Activated CD4-positive, CD25-positive, alpha-beta regulatory T cell treated with anti-CD3 and anti-CD28 coated beads, Interleukin-2, amount 50 U/mL, for 24 hours (primary cell): ENCODE data around the gene CAPNS1.

ENCODE experiments used
- ATAC-seq, 2 donors: fragments of 150-1000 bp; cut with Tn5 transposase; one replicate each; pipeline ENCODE4 v1.10.0; 2021; ENCODE audit warnings: mild to moderate bottlenecking in 1 of 2, moderate library complexity in 1 of 2

Gene CAPNS1

DNA sequence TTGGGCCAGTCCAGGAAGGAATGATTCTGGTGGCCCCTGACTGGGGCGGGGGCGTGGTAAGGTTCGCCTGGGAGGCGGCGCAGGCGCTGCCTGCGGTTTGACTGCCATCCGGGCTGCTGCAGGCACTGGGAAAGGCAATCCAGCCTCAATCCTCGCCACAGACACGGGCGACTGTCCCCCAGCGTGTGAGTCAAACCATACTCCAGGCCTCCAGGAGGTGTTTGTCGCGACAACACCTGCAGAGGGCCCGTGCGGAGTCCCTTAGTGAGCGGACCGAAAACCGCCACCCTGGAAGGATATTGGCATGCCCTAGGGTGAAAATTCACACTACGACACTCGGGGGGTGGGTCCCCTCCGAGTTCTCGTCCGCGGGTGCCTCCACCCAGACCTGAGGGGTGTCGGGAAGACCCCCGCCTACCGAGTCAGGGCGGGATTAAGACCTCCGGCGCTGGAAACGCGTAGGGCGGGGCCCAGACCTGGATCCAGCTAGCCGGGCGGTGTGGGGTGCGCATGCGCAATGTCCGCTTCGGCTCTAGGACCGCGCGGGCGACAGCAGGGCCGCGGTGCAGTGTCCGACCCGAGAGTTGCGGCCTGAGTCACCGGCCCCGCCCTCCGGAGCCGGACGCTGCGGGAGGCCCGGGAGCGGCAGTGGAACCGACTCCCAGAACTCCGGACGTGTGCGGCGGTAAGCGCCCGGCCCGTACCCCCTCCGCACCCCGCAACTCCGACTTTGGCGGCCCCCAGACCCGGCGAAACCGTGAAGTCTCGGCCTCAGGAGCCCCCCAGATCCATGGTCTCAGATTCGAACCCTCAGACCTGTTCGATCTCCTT is at the start of gene CAPNS1:
CAPNS1 (plus strand) TSS at position 594 of the 831 bp plus-strand sequence. CDS start 946 bp downstream, outside the sequence.
- peak; percentile 76 for ATAC-seq

- ATAC-seq, result no peak
These were observed 48.8 kb upstream of the CAPNS1 start for GRCh38 chr19:36090910-36091695.

GRCh38 chr19:36092566-36092965 is 47.3 kb upstream of the CAPNS1 start:
- no peak for ATAC-seq

GRCh38 chr19:36093146-36093662 is 46.7 kb upstream of the CAPNS1 start:
- peak; percentile 60 to 65 for ATAC-seq

DNA sequence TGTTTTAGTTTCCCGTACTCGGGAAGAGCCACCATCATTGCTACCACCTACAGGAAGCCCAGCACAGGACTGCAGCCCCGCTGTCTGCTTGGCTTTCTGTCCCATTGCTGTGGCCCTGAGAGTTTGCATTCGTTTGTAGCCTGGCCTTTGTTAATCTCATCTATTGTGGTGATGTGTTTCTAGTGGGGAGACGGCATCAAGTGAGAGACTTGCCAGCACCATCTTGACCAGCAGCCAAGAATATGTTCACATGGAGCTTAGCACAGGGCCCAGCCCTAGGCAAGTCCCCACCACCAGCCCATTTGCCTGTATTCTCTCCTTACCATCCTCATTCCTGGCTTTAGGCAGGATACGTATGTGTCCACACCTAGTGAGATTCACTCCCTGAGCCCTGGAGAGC is 46.2 kb upstream of the CAPNS1 start:
- ATAC-seq, result no peak

DNA sequence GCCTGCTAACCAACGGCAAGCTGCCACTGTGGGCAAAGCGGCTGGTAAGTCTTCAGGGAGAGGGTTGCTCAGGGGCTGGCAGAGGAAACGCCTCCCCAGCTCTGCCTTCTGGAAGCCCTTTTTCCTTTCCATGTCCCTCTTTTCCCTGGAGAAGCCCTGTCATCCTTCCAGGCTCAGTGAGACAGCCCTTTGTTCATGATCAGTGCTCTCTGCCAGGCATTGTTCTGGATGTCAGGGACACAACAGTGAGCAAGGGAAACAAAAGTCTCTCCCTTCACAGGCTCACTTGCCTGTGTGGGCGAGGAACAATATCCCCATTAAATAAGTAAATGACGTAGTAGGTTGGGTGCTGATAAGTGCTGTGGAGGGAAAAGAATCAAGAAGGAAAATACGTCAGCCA is 42.8 kb upstream of the CAPNS1 start:
- no peak for ATAC-seq

GRCh38 chr19:36099166-36099785 is 40.6 kb upstream of the CAPNS1 start:
- ATAC-seq, result no peak

GRCh38 chr19:36100476-36100875 is 39.4 kb upstream of the CAPNS1 start:
- ATAC-seq, result no peak

DNA sequence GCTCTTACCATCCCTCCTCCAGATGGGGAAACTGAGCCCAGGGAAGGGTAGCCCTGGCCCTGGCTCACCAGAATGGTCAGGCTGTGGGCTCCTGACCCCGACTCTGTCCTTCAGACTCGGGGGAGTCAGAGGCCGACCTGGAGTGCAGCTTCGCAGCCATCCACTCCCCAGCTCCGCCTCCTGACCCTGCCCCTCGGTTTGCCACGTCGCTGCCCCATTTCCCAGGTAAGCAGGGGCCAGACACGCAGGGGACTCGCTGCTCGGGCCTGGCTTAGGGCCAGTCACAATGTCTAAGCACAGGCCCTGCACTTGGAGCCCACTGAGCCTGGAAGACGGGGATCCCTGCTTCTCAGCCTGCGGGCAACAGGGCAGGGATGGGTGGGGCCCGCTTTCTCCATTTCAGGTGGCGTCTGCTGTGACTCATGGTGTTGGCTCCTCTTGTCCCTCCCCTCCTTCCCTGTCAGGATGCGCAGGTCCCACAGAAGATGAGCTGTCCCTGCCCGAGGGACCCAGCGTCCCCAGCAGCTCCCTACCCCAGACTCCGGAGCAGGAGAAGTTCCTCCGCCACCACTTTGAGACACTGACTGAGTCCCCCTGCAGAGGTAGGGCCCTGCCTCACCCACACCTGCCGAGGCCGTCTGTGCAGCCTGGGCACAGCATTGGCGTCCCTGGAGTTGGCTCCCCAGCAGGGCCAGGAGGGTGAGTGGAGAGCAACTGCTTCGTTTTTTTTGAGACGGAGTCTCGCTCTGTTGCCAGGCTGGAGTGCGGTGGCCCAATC is 38.1 kb upstream of the CAPNS1 start:
- ATAC-seq, result no peak

- no peak for ATAC-seq
These were observed 36.7 kb upstream of the CAPNS1 start for GRCh38 chr19:36103040-36103626.

GRCh38 chr19:36103842-36104552 is 35.9 kb upstream of the CAPNS1 start:
- no peak for ATAC-seq

GRCh38 chr19:36106441-36106840 is 33.4 kb upstream of the CAPNS1 start:
- no peak for ATAC-seq

DNA sequence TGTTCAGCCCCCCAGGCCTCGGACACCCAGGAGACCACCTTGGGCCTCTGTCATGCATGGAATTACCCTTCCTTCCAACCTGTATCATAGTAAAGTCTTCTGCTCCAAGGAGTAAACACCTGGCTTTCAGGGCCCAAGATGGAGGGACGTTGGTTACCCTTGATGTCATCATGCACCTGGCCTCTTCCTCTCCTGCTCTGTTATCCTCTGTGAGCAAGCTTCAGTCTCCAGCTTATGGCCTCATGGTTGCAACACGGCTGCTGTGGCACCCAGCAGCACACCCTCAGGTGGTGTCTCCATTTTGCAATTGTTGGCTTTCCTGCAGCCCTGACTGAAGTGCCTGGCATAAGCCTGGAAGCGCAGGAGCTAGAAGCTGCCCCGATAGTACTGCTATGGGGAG is 32.9 kb upstream of the CAPNS1 start:
- no peak for ATAC-seq

GRCh38 chr19:36108684-36109083 is 31.2 kb upstream of the CAPNS1 start:
- ATAC-seq, result no peak

DNA sequence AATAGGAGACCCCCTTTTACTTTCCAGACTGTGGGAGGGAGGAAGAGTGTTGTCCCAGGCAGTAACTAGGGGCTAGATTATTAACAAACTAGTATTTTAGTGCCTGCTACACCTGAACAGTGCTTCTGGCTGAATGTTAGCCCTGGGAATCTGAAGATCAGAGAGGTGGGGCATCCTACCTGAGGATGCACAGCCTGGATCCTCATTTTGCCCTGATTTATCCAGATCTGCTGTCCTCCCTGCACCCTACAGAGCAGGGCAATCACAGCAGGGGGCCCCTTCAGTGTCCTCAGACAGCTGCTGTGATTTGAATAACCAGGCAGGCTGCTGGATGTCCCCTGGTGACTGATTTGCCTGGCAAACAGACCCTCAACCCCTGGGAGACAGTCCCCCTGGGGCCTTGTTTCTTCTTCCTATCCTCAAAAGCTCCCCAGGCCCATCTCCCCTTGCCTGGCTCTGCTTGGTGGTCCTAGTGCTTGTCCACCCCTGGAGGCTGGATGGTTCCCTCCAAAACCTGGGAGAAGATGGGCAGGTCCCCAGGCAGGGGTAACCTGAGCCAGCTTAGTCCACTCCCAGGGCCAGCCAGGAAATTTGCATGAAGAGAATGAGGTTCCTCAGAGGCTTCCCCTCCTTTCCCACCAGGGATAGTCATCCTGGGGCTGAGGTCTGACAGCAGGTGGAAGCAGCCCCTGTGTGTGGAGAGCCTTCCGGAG is 29.2 kb upstream of the CAPNS1 start, which contains the start of gene OVOL3:
OVOL3 (plus strand) TSS at position 657 of the 713 bp plus-strand sequence. CDS start 60 bp downstream, outside the sequence.
- no peak for ATAC-seq

- no peak for ATAC-seq
These were observed 28.7 kb upstream of the CAPNS1 start for GRCh38 chr19:36111200-36111539.

DNA sequence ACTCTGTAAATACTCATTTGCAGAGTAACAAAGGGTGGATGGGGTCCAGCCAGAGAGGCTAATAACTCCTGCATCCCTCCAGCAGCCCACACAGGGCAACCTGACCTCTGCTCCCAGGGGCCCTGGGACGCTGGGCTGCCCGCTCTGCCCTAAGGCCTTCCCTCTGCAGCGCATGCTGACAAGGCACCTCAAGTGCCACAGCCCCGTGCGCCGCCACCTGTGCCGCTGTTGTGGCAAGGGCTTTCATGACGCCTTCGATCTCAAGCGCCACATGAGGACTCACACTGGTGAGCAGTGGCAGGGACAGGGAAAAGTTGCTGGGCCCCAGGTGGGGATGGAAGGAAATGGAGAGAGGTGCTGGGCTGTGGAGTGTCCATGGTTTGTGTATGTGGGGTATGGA is 27.2 kb upstream of the CAPNS1 start:
- ATAC-seq, result no peak

DNA sequence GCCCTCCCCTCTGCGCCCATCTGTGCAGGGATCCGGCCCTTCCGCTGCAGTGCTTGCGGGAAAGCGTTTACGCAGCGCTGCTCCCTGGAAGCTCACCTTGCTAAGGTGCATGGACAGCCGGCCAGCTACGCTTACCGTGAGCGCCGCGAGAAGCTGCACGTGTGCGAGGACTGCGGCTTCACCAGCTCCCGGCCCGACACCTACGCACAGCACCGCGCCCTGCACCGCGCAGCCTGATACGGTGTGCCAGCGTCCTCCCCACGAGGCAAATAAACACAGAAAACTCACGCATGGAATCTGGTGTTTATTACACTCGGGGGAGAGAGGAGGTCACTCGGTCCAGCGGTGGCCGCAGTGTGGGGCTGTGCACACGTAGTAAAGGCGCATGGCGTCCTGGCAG is 26.4 kb upstream of the CAPNS1 start:
- no peak for ATAC-seq

- no peak for ATAC-seq
These were observed 25.8 kb upstream of the CAPNS1 start for GRCh38 chr19:36113894-36114720.
